Ishikawa (cell line): ENCODE measurements around the gene ZBTB16.

Experiments
- EGR1 ChIP-seq: IDR thresholded peaks from 2 replicates; pipeline ENCODE4 v1.6.1; 2012
- EP300 ChIP-seq: IDR thresholded peaks from 2 replicates; pipeline ENCODE4 v1.6.1; 2012; ENCODE audit warnings: borderline replicate concordance
- TCF12 ChIP-seq: IDR thresholded peaks from 2 replicates; pipeline ENCODE4 v1.6.1; 2012; ENCODE audit warnings: low read depth
- TF ChIP-seq, protein P1 (sequence below): IDR thresholded peaks from 2 replicates; pipeline ENCODE4 v1.6.1; 2012; ENCODE audit warnings: low read depth, mild to moderate bottlenecking

DNA sequence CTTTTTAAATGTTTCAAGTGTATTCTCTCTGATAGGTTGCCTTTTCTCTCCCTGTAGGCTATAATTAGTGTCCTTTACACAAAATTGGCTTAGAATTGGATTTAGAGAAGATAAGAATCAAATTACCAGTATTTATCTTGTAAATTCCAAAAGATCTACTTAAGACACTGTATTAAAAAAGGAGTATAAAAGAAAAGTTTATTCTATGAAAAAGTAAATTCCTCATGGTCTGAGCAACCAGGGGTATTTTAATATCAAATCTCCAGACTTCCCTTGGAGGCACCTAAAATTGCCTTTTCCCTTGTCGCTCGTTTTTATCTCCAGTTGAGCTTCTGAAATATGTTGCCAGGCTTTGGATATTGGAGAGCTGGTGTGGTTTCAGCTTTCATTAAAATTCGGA, 36.4 kb downstream of the ZBTB16 start:
- TF ChIP-seq, protein P1, sequence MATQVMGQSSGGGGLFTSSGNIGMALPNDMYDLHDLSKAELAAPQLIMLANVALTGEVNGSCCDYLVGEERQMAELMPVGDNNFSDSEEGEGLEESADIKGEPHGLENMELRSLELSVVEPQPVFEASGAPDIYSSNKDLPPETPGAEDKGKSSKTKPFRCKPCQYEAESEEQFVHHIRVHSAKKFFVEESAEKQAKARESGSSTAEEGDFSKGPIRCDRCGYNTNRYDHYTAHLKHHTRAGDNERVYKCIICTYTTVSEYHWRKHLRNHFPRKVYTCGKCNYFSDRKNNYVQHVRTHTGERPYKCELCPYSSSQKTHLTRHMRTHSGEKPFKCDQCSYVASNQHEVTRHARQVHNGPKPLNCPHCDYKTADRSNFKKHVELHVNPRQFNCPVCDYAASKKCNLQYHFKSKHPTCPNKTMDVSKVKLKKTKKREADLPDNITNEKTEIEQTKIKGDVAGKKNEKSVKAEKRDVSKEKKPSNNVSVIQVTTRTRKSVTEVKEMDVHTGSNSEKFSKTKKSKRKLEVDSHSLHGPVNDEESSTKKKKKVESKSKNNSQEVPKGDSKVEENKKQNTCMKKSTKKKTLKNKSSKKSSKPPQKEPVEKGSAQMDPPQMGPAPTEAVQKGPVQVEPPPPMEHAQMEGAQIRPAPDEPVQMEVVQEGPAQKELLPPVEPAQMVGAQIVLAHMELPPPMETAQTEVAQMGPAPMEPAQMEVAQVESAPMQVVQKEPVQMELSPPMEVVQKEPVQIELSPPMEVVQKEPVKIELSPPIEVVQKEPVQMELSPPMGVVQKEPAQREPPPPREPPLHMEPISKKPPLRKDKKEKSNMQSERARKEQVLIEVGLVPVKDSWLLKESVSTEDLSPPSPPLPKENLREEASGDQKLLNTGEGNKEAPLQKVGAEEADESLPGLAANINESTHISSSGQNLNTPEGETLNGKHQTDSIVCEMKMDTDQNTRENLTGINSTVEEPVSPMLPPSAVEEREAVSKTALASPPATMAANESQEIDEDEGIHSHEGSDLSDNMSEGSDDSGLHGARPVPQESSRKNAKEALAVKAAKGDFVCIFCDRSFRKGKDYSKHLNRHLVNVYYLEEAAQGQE = no peak
- TF ChIP-seq EP300 (no peak), TCF12 (no peak), EGR1 (no peak)
